Measurements from ENCODE around the gene TAF5L. TPM values are rescaled to one million over a fixed set of nuclear protein-coding genes. Genes with fewer than 3 reads are reported as not detected.

The TAF5L gene
- total and polyA plus RNA-seq, 2 experiments from 2014 or later, result 5.6 to 17.6 TPM

DNA sequence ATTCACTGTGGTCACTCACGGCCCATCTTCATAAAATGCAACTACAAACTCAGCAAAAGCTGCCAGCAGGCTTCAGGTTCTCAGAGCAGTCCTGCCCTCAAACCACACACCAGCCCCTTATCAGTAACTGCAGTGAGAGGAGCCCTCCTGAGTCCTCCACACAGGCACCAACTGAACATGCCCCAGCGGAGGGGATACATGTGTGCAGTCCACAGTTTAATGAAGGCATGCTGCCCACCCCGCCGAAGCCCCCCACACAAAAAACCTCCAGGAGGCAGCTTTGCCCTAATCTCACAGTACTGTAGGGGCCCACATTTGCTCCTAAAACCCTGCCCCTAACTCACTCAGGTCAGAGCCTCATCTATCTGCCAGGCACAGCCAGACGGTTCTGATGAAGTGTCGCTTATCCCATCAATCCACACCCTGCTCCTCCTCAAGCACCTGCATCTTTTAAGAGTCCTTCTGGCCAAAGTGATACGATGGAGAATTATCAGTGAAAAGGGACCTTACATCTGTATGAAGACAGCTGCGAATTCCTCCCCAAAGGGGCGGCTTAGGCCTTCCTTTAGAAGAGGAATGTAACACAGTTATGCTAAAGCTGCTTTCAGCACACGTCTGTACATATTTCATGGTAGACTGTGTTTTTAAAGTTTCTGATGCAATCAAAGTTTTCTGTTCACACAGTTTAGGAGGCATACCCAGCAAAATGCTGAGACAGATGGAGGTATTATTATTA is 70.9 kb downstream of the TAF5L start:
- DNase-seq (ENCODE audit: low spot score) (no peak), ATAC-seq (no peak)
- H2AFZ ChIP-seq, result no peak overlapping the region
- no peaks in the 10 kb centered on the region for H3K9me3 Mint-ChIP-seq
- H3K9me2 ChIP-seq (ENCODE audit: insufficient read depth), result no peaks in the 10 kb centered on the region
- H3K27ac Mint-ChIP-seq, result peak overlapping the region; percentile 22
- no peak overlapping the region for H3K27ac ChIP-seq (ENCODE audit: low read depth)
- 0 out of 2 replicates have a peak overlapping the region, but pooled peaks have one; percentile 16 for H3K4me2 ChIP-seq
- peaks cover 45% of the 10 kb centered on the region for H3K79me2 ChIP-seq (replicated peaks; ENCODE audit: insufficient read depth)
- H4K20me1 ChIP-seq (replicated peaks; ENCODE audit: insufficient read depth), result peaks cover 9% of the 10 kb centered on the region; the same call in 1 of the 2 replicates
- no peak overlapping the region for H3K4me3 Mint-ChIP-seq
- 0 out of 2 replicates have a peak, but pooled peaks cover 10% of the 10 kb centered on the region for H3F3A ChIP-seq (replicated peaks; ENCODE audit: low read depth)
- H3K27me3 Mint-ChIP-seq (ENCODE audit: insufficient read depth, low read depth, poor library complexity), result peaks cover 7% of the 10 kb centered on the region
- no peaks in the 10 kb centered on the region for H3K27me3 ChIP-seq (ENCODE audit: insufficient read depth)
- H3K4me1 ChIP-seq (ENCODE audit: insufficient read depth), result peaks cover 7% of the 10 kb centered on the region; the same call in 1 of the 2 replicates
- H3K4me3 ChIP-seq, result no peak overlapping the region
- H3K4me1 Mint-ChIP-seq, result peaks cover 26% of the 10 kb centered on the region
- TF ChIP-seq ZNF462 (CRISPR knock-in tag; IDR thresholded peaks at IDR 0.05) (no peak), ZNF114 (CRISPR knock-in tag; IDR thresholded peaks at IDR 0.05) (no peak), CTCF (conservative IDR thresholded peaks at IDR 0.05; ENCODE audit: low read depth in 2 of 2) (no peak), JUNB (IDR thresholded peaks at IDR 0.05; ENCODE audit: unreplicated experiment) (no peak), REST (IDR thresholded peaks at IDR 0.05; ENCODE audit: unreplicated experiment) (no peak), POLR2AphosphoS5 (IDR thresholded peaks at IDR 0.05; ENCODE audit: low read depth) (no peak), CREB1 (CRISPR knock-in tag; IDR thresholded peaks at IDR 0.05; ENCODE audit: low read depth) (no peak), EZH2phosphoT487 (IDR thresholded peaks at IDR 0.05; ENCODE audit: unreplicated experiment) (no peak), STAT1 (IDR thresholded peaks at IDR 0.05; ENCODE audit: unreplicated experiment) (no peak), EZH2 (IDR thresholded peaks at IDR 0.05; ENCODE audit: low read depth, unreplicated experiment) (no peak), ZNF331 (CRISPR knock-in tag; IDR thresholded peaks at IDR 0.05; ENCODE audit: low read depth) (no peak), NANOG (IDR thresholded peaks at IDR 0.05; ENCODE audit: borderline replicate concordance) (no peak)
- TF ChIP-seq, protein P1, sequence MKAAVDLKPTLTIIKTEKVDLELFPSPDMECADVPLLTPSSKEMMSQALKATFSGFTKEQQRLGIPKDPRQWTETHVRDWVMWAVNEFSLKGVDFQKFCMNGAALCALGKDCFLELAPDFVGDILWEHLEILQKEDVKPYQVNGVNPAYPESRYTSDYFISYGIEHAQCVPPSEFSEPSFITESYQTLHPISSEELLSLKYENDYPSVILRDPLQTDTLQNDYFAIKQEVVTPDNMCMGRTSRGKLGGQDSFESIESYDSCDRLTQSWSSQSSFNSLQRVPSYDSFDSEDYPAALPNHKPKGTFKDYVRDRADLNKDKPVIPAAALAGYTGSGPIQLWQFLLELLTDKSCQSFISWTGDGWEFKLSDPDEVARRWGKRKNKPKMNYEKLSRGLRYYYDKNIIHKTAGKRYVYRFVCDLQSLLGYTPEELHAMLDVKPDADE (IDR thresholded peaks at IDR 0.05), result no peak
- H3K36me3 ChIP-seq (ENCODE audit: insufficient read depth), result no peaks in the 10 kb centered on the region
- no peaks in the 10 kb centered on the region for H3K36me3 Mint-ChIP-seq (ENCODE audit: low read depth)

Measured in GM23338 (cell line).